Astrocyte of the spinal cord (primary cell): ENCODE data around the gene IQCE.
A peak's percentile ranks its signal among the peaks of the same experiment; 100 is the strongest.

Experiments
- DNase-seq: peaks from one replicate; pipeline ENCODE4 v3.0.0; 2011; ENCODE audit warnings: low read depth, low spot score
- H3K4me3 ChIP-seq: 2 replicates; pipeline ENCODE4 v1.5.1; 2011; ENCODE audit warnings: low read depth, mild to moderate bottlenecking, low read length, moderate library complexity
- in situ Hi-C: cut with HindIII; loops from 2 replicates; pipeline ENCODE4 v1.10.0; 2017; ENCODE audit warnings: low sequenced_read_pairs
- TF ChIP-seq, protein P1 (sequence below): IDR thresholded peaks from 2 replicates; pipeline ENCODE4 v1.5.1; 2012; ENCODE audit warnings: low read depth, mild to moderate bottlenecking, low read length, inconsistent platforms

The IQCE gene

DNA sequence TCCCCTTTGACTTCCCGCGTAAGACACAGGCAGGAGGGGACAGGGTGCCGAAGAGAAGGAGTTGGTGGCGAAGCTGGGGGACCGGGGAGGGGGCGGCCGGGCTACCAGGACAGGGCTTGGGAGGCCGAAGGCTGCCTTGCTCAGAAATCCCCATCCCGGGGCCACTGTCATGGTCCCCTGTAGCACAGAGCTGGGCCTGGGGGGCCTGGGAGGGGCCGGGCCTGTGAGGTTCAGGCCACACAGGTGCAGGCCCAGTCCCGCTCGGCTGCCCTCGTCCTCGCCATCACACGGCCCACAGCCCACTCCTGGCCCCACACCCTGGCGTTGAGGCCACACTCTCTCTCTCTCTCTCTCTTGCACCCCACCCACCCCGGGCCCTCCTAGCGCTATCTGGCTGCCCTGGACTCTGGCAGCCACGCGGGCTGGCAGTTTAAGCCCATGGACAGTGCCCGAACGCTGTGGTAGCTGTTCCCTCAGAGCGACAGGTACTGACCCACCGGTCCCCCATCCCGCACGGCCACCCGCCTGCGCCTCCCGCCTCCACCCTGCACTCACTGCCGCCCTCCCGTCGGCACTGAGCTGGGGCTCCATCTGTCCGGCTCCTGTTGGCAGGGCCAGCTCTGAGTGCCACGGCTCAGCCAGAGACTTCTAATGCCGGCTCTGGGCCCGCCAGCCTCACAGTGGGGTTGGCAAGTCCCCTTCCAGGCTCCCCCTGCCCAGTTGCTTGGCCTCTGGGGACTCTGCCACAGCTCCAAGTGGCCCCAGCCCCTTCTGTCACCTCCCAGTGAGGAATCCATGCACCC is 101.0 kb downstream of the IQCE start:
- no peak overlapping the region for H3K4me3 ChIP-seq
- in situ Hi-C loops = no loop called here
- TF ChIP-seq, protein P1, sequence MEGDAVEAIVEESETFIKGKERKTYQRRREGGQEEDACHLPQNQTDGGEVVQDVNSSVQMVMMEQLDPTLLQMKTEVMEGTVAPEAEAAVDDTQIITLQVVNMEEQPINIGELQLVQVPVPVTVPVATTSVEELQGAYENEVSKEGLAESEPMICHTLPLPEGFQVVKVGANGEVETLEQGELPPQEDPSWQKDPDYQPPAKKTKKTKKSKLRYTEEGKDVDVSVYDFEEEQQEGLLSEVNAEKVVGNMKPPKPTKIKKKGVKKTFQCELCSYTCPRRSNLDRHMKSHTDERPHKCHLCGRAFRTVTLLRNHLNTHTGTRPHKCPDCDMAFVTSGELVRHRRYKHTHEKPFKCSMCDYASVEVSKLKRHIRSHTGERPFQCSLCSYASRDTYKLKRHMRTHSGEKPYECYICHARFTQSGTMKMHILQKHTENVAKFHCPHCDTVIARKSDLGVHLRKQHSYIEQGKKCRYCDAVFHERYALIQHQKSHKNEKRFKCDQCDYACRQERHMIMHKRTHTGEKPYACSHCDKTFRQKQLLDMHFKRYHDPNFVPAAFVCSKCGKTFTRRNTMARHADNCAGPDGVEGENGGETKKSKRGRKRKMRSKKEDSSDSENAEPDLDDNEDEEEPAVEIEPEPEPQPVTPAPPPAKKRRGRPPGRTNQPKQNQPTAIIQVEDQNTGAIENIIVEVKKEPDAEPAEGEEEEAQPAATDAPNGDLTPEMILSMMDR = no peak
- DNase-seq = no peak

DNA sequence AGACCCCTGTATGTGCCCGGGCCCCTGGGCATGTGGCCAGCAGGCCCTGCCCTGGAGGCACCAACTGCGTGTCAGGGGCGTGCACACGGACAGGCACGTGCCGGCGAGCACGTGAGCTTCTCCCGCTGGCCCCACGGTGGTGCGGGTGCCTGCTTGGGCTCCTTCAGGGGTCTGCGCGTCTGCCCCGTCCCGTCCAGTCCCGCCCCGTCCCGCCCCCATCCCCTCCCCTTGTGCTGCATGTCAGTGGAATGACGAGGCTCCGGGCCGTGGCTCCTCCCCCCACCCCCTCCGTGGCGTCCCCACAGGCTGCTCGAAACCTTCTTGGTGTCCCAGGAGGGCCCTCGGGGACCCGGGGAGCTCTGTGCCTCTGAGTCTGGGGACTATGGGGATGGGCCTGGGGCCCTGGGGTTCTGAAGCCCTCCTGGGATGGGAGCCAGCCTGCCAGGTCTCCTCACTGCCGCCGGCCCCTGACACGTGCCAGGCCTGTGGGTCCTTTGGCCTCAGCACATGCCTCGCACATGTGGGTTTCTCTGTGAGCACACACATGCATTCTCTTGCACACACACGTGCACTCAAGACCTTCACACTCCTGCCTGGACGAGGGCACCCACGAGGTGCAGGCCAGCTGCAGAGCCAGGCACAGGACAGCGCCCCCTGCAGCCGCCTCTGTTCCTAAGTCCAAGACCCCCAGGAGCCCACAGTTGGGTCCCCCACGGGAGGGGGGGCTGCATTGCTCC is 101.7 kb downstream of the IQCE start:
- TF ChIP-seq, protein P1 = peak; percentile 57
- no peak overlapping the region for H3K4me3 ChIP-seq
- no peak for DNase-seq
- in situ Hi-C loops = no loop called here

DNA sequence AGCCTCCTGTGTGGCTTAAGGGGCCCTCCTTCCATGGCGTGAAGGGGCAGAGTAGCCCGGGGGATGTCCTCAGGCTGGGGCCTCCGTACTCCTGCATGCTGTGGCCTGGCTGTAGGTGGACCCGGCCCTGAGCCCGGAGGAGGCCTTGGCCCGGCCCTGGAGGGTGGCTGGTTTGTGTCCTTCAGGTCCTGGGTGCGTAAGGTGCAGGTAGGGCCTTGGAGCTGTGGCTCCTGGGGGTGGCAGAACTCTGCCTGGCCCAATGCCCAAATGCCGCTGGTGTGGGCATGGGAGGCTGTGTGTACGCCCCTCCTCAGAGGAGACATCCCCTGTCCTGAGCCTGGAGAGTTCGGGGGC is 102.3 kb downstream of the IQCE start:
- H3K4me3 ChIP-seq = no peak overlapping the region
- in situ Hi-C loops = no loop called here
- DNase-seq = no peak
- TF ChIP-seq, protein P1 = no peak

DNA sequence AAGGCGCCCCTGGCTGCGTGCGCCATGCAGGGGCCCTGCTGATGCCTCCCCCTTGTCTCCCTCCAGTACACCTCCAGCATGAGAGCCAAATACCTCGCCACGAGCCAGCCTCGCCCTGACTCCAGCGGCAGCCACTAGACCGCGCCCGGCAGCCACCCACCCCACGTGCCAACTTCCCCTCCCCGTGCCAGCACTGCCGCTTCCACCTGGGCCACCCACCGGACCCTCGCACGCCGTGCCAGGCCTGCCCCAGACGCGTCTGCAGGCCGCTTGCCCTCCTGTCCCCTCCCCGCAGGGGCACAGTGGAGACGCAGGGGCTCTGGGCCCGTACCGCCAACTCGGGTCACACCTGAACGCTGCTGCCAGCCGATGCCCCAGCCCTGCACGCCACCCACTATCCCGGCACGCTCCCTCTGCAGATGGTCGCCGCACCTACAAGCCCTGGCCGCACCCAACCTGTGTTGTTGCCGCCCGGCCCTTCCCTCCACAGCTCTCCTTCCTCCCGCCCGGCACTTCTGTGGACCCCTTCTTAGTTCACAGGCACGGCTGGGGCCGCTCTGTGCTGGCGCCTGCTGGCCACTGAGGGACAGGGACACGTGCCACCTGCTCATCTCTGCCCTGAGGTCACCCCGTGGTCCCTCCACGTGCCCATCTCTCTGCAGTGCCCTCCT is 103.0 kb downstream of the IQCE start:
- TF ChIP-seq, protein P1 = peak; percentile 26
- DNase-seq = no peak
- in situ Hi-C loops = no loop called here

DNA sequence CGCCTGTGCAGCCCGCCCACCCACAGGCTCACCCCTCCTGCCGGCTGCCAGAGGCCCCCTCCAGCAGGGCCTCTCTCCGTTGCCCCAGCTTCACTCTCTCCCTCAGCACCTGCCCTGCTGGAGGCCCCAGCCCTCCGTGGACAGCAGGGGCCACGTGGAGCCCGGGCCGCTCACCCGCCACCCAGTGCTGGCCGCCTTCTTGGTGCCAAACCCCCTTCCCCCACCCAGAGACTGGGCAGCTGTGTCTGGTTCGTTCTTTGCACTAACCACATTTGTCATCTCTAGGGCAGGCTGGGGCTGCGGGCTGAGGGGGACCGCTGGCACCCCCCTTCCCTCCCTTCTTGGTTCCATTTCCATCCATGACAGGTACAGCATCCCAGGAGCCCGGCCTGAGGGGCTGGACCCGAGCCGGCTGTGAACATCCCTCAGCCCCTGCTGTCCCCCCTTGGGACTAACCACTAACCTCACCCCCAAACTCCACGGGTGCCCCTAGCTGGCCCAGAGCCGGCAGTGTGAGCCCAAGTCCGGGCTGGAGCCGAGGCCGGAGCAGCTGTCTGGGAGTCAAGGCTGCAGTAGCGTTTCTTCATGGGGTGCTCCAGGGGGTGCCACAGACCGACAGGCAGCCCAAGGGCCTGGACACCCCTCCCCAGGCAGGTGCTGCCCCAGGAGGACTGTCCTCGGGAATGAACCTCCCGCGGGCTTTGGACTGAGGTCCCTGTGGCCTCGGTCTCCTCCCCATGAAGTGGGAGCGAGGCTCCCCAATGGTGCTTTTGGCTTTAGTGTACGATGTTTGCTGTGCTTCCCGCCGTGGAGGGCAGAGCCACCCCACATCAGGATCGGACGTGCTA is 103.7 kb downstream of the IQCE start:
- in situ Hi-C loops = no loop called here
- no peak for DNase-seq
- TF ChIP-seq, protein P1 = no peak
- H3K4me3 ChIP-seq = no peak overlapping the region

More for the DNA sequence above, 103.0 kb downstream of the IQCE start:
- no peak overlapping the region for H3K4me3 ChIP-seq
